ENCODE data around the gene ZNF536.

The ZNF536 gene

GRCh38 chr19:30605333-30605732 lies 233.1 kb downstream of the ZNF536 start:
- no peak for DNase-seq (ENCODE audit: low read depth, low spot score)

- DNase-seq (ENCODE audit: low read depth, low spot score), result no peak
Observed at GRCh38 chr19:30606114-30607050, 234.2 kb downstream of the ZNF536 start.
